GM20000 (cell line): Measurements from ENCODE around the gene DICER1.

ENCODE experiments used
- DNase-seq: peaks from one replicate; pipeline ENCODE4 v3.0.0; 2012; ENCODE audit warnings: low spot score
- TF ChIP-seq, protein P1 (sequence below): IDR thresholded peaks from 2 replicates; pipeline ENCODE4 v1.5.1; 2012; ENCODE audit warnings: mild to moderate bottlenecking, control low read depth; ENCODE audit errors: extremely low read depth, missing control alignments

The DICER1 gene

DNA sequence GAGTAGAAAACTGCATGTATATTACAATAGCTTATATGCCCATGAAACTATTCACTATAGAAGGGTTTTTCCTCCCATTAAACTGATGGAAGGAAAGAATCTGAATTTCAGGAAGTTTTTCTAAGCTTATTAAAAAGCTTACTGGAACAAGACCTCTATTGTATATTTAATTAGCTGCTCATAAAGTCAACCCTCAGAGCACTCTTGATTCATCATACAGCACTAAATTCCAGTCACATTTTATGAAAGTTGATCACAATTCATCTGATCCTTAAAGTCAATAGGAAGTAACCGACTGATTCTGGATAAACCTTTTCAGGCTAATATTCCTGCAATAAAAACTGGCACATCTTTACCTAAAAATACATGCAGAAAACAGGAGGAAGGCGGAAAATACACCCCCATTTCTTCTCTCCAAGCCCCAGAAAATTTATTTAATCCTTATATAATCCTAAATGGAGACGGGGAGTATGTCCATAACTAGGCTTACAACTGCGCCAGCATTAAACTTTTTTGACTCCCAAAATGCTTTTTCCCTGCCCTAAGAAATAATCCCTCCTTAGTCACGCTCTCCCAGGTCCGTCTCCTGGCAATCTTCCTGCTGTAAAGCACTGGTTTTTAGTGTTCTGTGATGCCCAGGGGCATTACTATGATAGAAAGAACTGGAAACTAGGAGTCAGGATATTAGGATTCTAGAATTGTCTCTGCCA is 35.3 kb downstream of the DICER1 start:
- no peak for DNase-seq
- TF ChIP-seq, protein P1, sequence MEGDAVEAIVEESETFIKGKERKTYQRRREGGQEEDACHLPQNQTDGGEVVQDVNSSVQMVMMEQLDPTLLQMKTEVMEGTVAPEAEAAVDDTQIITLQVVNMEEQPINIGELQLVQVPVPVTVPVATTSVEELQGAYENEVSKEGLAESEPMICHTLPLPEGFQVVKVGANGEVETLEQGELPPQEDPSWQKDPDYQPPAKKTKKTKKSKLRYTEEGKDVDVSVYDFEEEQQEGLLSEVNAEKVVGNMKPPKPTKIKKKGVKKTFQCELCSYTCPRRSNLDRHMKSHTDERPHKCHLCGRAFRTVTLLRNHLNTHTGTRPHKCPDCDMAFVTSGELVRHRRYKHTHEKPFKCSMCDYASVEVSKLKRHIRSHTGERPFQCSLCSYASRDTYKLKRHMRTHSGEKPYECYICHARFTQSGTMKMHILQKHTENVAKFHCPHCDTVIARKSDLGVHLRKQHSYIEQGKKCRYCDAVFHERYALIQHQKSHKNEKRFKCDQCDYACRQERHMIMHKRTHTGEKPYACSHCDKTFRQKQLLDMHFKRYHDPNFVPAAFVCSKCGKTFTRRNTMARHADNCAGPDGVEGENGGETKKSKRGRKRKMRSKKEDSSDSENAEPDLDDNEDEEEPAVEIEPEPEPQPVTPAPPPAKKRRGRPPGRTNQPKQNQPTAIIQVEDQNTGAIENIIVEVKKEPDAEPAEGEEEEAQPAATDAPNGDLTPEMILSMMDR, result no peak

DNA sequence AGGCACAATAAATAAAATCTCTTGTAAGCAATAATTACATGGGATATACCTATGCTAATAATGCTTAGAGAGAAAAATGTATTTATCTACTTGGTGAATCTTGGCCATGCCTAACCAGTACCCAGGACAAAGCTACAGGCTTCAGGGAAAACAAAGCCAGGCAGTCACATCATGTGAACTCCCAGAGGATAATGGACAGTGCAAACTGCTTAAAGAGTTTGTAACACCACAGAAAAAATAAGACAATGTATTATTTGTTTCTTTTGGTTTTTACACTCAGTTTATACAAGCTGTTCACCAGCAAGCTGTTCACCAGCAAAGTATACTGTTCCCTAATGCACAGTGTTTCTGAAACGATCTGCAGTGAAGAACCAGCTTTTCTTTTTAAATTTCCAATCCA is 38.0 kb downstream of the DICER1 start:
- TF ChIP-seq, protein P1, result no peak
- DNase-seq, result no peak

DNA sequence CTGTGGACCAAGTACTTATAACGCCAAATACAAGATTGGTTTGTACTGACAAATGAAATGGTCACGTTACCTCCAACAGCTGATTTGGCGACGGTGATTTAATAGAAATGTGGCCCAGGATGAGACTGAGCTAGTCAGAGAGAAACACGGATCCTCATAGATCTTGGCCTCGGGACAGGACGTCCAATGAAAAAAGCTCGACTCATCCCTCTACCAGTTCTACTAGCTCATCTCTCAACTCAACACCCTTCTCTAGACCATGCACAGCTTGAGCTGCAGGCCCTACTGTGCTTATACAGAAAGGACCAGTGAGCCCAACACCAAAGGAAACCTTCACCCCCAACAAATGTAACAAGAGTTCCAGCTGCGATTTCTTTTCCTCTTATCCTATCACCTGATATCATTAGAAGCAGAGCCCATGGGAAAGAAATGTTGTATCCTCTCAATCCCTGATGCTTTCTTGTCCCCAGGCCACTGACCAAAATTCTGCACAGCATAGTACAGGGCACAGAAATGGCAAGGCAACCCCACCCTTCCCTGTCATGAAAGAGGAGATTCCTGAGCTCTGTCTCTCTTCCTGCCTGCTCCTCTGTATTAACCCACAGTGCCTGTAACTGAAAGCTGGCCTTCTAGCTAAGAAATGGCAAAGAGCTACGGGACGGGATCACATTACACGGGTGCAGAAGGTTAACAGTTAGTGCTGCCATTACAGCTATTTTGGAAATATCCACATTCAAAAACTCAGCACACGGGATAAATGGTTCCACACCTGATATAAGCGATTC is 39.2 kb downstream of the DICER1 start:
- TF ChIP-seq, protein P1, result no peak

DNA sequence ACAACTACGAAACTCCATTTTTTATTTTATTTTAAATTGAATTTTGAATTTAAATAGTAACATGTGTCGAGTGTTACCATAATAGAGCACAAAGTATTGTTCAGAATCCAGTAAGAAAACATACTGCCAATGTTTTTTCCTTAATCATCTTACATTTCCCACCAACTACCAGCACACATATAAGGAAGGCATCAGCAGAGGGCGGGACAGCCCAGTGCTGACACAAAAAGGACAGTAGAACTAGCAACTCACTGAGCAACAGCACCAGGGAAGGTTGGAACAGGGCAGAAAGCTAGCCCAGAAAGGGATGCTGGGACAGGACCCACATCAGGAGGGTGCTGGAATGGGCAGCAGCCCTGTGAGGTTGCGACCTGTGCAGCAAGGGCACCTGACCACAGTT is 43.9 kb downstream of the DICER1 start:
- TF ChIP-seq, protein P1, result no peak
- no peak for DNase-seq

More for the DNA sequence above, 39.2 kb downstream of the DICER1 start:
- DNase-seq, result no peak

DNA sequence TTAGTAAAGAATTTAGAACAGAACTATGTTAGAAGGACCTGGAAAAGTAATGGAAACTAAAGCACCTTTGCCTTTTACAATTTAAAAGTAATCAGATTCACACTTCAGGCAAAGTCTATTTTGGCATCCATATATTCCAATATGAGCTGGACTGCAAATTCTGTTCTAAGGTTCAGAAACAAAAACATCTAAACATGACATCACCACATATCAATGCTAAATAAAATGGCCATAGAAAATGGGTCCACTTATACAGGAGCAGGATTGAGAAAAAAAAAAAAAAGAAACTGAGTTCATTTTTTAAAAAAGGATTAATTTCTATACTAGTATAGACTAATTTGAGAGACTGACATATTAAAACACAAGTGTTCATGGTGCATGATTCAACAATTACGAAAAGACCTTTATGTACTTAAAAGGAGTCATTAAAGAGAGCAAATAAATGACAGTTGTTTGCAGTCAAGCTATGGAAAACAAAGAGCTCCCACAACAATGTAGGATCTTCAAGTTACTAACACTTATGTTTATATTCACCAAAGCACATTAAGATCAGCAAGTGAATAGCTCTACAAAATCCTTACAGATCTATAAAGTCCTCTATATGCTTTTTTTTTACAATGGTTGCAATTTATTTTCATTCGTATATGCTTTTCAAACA is 45.7 kb downstream of the DICER1 start:
- TF ChIP-seq, protein P1, result no peak

DNA sequence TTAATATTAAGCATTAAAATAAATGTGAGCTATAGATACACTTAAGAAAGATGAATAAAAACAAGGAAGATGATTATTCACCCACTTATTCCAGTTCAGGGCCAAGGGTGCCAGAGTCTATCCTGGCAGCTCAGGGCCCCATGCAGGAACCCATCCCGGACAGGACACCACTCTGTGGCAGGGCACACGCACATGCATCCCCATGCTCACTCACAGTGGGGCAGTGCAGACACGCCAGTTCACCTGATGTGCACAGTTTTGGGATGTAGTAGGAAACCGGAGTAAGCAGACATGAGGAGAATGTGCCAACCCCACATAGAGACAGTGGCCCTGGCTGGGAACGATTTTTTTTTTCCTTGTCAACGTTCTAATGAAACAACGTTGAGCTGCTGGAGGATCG is 47.2 kb downstream of the DICER1 start:
- TF ChIP-seq, protein P1, result no peak
- no peak for DNase-seq

More for the DNA sequence above, 45.7 kb downstream of the DICER1 start:
- no peak for DNase-seq

DNA sequence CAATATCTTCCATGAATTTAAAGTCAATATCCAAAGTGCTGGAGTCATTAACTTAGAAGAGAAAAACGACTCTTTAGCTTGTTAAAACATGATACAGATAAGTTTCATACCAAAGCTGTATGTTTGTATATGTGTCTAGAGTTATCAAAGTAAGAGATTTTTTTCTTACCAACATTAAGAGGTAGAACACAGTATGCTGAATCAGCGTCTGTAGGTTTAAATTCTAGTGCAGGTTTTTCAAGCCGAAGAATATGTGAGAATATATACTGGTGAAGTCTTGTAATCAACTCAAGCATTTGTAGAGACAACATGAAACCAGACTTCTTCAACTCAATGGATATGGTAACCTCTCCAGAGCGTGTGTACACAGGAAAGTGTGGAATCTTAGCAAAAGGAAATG is 49.6 kb downstream of the DICER1 start:
- DNase-seq, result no peak
- TF ChIP-seq, protein P1, result no peak
